OCI-LY1 (cell line): ENCODE data around the gene RYK.
"Not testable (repeated sequence)": the region's sequence is repeated elsewhere in the genome, so short reads cannot be mapped to it uniquely, and the experiment has no call there.

Source experiments
- EZH2 ChIP-seq: fragments of 200-600 bp; sonication (generic), shearing (Covaris generic); IDR thresholded peaks from 2 replicates; pipeline ENCODE4 v1.8.0; 2017; ENCODE audit warnings: borderline replicate concordance, mixed run types, mild to moderate bottlenecking, antibody characterized with exemption, low read length, moderate library complexity, mixed read lengths
- TF ChIP-seq, protein P1 (sequence below): fragments of 200-600 bp; sonication (generic), shearing (Covaris generic); IDR thresholded peaks from 2 replicates; pipeline ENCODE4 v1.5.1; 2017; ENCODE audit warnings: mild to moderate bottlenecking, antibody characterized with exemption, low read length, moderate library complexity, mixed read lengths

DNA sequence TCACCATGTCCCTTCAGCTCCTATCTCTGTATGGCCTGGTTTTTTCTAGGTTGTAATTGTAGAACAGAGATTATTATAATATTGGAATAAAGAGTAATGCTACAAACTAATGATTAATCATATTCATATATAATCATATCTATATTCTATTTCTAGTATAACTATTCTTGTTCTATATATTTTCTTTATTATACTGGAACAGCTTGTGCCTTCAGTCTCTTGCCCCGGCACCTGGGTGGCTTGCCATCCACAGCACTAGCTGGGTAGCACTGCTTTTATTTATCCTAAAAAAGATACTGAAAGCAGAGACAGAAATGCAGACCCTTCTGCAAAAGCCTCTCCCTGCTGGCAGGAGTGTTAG, 25.9 kb downstream of the RYK start:
- TF ChIP-seq, protein P1, sequence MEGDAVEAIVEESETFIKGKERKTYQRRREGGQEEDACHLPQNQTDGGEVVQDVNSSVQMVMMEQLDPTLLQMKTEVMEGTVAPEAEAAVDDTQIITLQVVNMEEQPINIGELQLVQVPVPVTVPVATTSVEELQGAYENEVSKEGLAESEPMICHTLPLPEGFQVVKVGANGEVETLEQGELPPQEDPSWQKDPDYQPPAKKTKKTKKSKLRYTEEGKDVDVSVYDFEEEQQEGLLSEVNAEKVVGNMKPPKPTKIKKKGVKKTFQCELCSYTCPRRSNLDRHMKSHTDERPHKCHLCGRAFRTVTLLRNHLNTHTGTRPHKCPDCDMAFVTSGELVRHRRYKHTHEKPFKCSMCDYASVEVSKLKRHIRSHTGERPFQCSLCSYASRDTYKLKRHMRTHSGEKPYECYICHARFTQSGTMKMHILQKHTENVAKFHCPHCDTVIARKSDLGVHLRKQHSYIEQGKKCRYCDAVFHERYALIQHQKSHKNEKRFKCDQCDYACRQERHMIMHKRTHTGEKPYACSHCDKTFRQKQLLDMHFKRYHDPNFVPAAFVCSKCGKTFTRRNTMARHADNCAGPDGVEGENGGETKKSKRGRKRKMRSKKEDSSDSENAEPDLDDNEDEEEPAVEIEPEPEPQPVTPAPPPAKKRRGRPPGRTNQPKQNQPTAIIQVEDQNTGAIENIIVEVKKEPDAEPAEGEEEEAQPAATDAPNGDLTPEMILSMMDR = not testable (repeated sequence)
- TF ChIP-seq EZH2 = not testable (repeated sequence)
